Measurements from ENCODE around the gene DAD1. TPM values are rescaled to one million over a fixed set of nuclear protein-coding genes. Genes with fewer than 3 reads are reported as not detected.

The DAD1 gene
- total and polyA plus RNA-seq, 2 of the 8 experiments (the other 6 are each of a cell fraction or from before 2014, with no cell fraction given): 131 to 440 TPM

GRCh38 chr14:22544406-22544805 lies 44.6 kb downstream of the DAD1 start:
- CTCF ChIA-PET (ENCODE audit: partially characterized antibody): interaction anchor here (0.8 to 1.3 kb wide), 2 partner anchors 100 to 109 kb away, joined by 3 read pairs; partner anchors contain the start of gene OR6J1
- FAIRE-seq: no peak

More at GRCh38 chr14:22544406-22544805, 44.6 kb downstream of the DAD1 start:
- Histone ChIP-seq H4K5ac (ENCODE audit: insufficient read length, low read depth, low read length) (no peak overlapping the region), H3K56ac (replicated peaks; ENCODE audit: insufficient read length, low read depth, low read length) (no peak overlapping the region), H4K91ac (replicated peaks; ENCODE audit: insufficient read length, low read length) (no peak overlapping the region), H3K4me1 (replicated peaks in 1 of 4; ENCODE audit: control insufficient read depth in 3 of 4, insufficient read depth in 4 of 4, low read length in 3 of 4) (peaks cover 9 to 15% (median 10%) of the 10 kb centered on the region in 4 experiments), H3K4ac (replicated peaks; ENCODE audit: insufficient read length, low read depth, low read length) (no peak overlapping the region), H4K20me1 (replicated peaks in 1 of 2; ENCODE audit: control insufficient read depth in 1 of 2, insufficient read depth in 2 of 2, low read length in 2 of 2) (no peaks in the 10 kb centered on the region), H3K18ac (ENCODE audit: extremely low read depth, low read length) (no peak overlapping the region), H2BK12ac (ENCODE audit: low read depth, low read length) (no peak overlapping the region), H3K79me2 (ENCODE audit: control insufficient read depth in 1 of 2, insufficient read depth in 2 of 2, low read length in 2 of 2) (no peaks in the 10 kb centered on the region), H3K36me3 (ENCODE audit: control insufficient read depth in 2 of 4, insufficient read depth in 4 of 4, low read length in 3 of 4) (no peaks in the 10 kb centered on the region), H3K23ac (ENCODE audit: insufficient read length) (no peak overlapping the region), H3K4me3 (ENCODE audit: extremely low read depth in 1 of 4, insufficient read depth in 2 of 4, low read depth in 3 of 4, low read length in 4 of 4) (no peak overlapping the region), H3K9ac (replicated peaks in 1 of 4; ENCODE audit: extremely low read depth in 1 of 4, low read depth in 3 of 4, low read length in 3 of 4) (no peak overlapping the region), H2AK5ac (ENCODE audit: low read depth, low read length) (no peak overlapping the region), H3K23me2 (ENCODE audit: low read depth, low read length) (no peaks in the 10 kb centered on the region), H3K27ac (ENCODE audit: low read depth, low read length) (no peak overlapping the region), H2BK120ac (replicated peaks; ENCODE audit: low read depth, low read length) (no peak overlapping the region), H3K14ac (ENCODE audit: insufficient read length) (no peak overlapping the region), H4K8ac (ENCODE audit: extremely low read depth, insufficient read depth, low read length) (no peak overlapping the region), H3K27me3 (replicated peaks in 1 of 4; ENCODE audit: control insufficient read depth in 3 of 4, extremely low read depth in 1 of 4, insufficient read depth in 3 of 4, low read length in 3 of 4) (peaks cover 0 to 2% (median 0%) of the 10 kb centered on the region in 4 experiments; a peak in 2 of 7 replicates), H2BK20ac (ENCODE audit: low read length) (no peak overlapping the region), H3K79me1 (ENCODE audit: low read depth, low read length) (no peaks in the 10 kb centered on the region), H2AFZ (ENCODE audit: low read length) (no peak overlapping the region), H2BK5ac (ENCODE audit: low read depth, low read length) (no peak overlapping the region), H3K9me3 (ENCODE audit: insufficient read depth in 2 of 2, low read depth in 1 of 2, low read length in 1 of 2) (no peaks in the 10 kb centered on the region), H3K4me2 (ENCODE audit: insufficient read depth in 1 of 2, low read depth in 2 of 2, low read length in 2 of 2) (no peak overlapping the region), H2BK15ac (ENCODE audit: low read length) (no peak overlapping the region)
- POLR2A ChIA-PET (ENCODE audit: partially characterized antibody): no interaction called here
- no peak for TF ChIP-seq ZNF274 (IDR thresholded peaks at IDR 0.05; ENCODE audit: borderline replicate concordance, extremely low read depth, low read length)
- TF ChIP-seq, protein P1, sequence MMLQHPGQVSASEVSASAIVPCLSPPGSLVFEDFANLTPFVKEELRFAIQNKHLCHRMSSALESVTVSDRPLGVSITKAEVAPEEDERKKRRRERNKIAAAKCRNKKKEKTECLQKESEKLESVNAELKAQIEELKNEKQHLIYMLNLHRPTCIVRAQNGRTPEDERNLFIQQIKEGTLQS (IDR thresholded peaks at IDR 0.05; ENCODE audit: insufficient read depth, low read depth, low read length): no peak
- no peak for TF ChIP-seq SP1 (IDR thresholded peaks at IDR 0.05; ENCODE audit: low read depth, low read length)
- 95% methylated on average over 2 of the region's 2 CpGs; no CpG with 5 or more reads in 1 of the 2 experiments for WGBS, 2 experiments (ENCODE audit: extremely low coverage in 1 of 2, insufficient coverage in 1 of 2, insufficient read length in 1 of 2, insufficient replicate concordance in 2 of 2, low coverage in 1 of 2, low lambda C conversion rate in 2 of 2, missing lambda C conversion rate in 1 of 2)
- no peak for DNase-seq (ENCODE audit: low read depth in 1 of 2, low spot score in 2 of 2)
